ENCODE measurements around the gene AOC2.
"Not testable (repeated sequence)": the region's sequence is repeated elsewhere in the genome, so short reads cannot be mapped to it uniquely, and the experiment has no call there.

- TF ChIP-seq POLR2A (IDR thresholded peaks at IDR 0.05): not testable (repeated sequence)
- TF ChIP-seq, protein P1, sequence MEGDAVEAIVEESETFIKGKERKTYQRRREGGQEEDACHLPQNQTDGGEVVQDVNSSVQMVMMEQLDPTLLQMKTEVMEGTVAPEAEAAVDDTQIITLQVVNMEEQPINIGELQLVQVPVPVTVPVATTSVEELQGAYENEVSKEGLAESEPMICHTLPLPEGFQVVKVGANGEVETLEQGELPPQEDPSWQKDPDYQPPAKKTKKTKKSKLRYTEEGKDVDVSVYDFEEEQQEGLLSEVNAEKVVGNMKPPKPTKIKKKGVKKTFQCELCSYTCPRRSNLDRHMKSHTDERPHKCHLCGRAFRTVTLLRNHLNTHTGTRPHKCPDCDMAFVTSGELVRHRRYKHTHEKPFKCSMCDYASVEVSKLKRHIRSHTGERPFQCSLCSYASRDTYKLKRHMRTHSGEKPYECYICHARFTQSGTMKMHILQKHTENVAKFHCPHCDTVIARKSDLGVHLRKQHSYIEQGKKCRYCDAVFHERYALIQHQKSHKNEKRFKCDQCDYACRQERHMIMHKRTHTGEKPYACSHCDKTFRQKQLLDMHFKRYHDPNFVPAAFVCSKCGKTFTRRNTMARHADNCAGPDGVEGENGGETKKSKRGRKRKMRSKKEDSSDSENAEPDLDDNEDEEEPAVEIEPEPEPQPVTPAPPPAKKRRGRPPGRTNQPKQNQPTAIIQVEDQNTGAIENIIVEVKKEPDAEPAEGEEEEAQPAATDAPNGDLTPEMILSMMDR (IDR thresholded peaks at IDR 0.05): not testable (repeated sequence)
Measured at GRCh38 chr17:42899981-42900380, 55.6 kb downstream of the AOC2 start.

All from thyroid gland (tissue), 4 donors.